Calu3 (cell line): ENCODE data around the gene SPEM2. TPM values are rescaled to one million over a fixed set of nuclear protein-coding genes. Genes with fewer than 3 reads are reported as not detected.

Experiments
- BruUV-seq: library from RNA; stranded (reverse); fragments of 400-500 nt; replicated peaks from 2 replicates; lab custom pipeline; 2021; lab: Mats Ljungman, UMichigan
- CTCF ChIA-PET: fragments of 300-600 bp; sonication (Branson Sonifier 250); formaldehyde crosslinking; loops from one replicate; lab custom pipeline; 2022; ENCODE audit warnings: antibody characterized with exemption; lab: Charles Lee
- DNase-seq: peaks from one replicate; pipeline ENCODE4 v3.0.0; 2022
- H3K27ac Mint-ChIP-seq: one replicate; pipeline ENCODE4 v1.8.0; 2022; ENCODE audit warnings: mixed read lengths; ENCODE audit not compliant: unreplicated experiment
- H3K27me3 Mint-ChIP-seq: one replicate; pipeline ENCODE4 v1.8.0; 2022; ENCODE audit warnings: mixed read lengths; ENCODE audit not compliant: unreplicated experiment
- H3K36me3 Mint-ChIP-seq: one replicate; pipeline ENCODE4 v1.8.0; 2022; ENCODE audit warnings: mild to moderate bottlenecking, moderate library complexity, mixed read lengths; ENCODE audit not compliant: insufficient read depth, unreplicated experiment
- H3K4me1 Mint-ChIP-seq: one replicate; pipeline ENCODE4 v1.8.0; 2022; ENCODE audit warnings: mild to moderate bottlenecking, low read depth, mixed read lengths; ENCODE audit not compliant: unreplicated experiment
- H3K4me3 Mint-ChIP-seq: one replicate; pipeline ENCODE4 v1.8.0; 2022; ENCODE audit warnings: mild to moderate bottlenecking, low read depth, moderate library complexity, mixed read lengths; ENCODE audit not compliant: unreplicated experiment
- H3K9me3 Mint-ChIP-seq: one replicate; pipeline ENCODE4 v1.8.0; 2022; ENCODE audit warnings: low read depth, mixed read lengths; ENCODE audit not compliant: unreplicated experiment
- CTCF ChIP-seq: fragments of 200-600 bp; IDR thresholded peaks from one replicate; pipeline ENCODE4 v1.8.0; 2022; ENCODE audit warnings: antibody characterized with exemption; ENCODE audit not compliant: unreplicated experiment
- intact Hi-C: fragments of 100-400 bp; cut with micrococcal nuclease; formaldehyde crosslinking; loops from one replicate; pipeline ENCODE4 v1.10.0; 2022; ENCODE audit not compliant: unreplicated experiment
- total RNA-seq: library from RNA; stranded (reverse); gene quantifications from 2 replicates; pipeline ENCODE4 v1.2.3, GENCODE V29; 2022

Gene SPEM2
- total RNA-seq, 1 experiment from 2014 or later = not detected

- Mint-ChIP-seq H3K27ac (no peak overlapping the region), H3K9me3 (no peaks in the 10 kb centered on the region), H3K27me3 (no peaks in the 10 kb centered on the region), H3K4me1 (peaks cover 8% of the 10 kb centered on the region), H3K36me3 (peaks cover 45% of the 10 kb centered on the region), H3K4me3 (no peak overlapping the region)
- no TSS peak for BruUV-seq
- no peak for TF ChIP-seq CTCF
- CTCF ChIA-PET = no interaction called here
- no peak for DNase-seq
- intact Hi-C loops = no loop called here
These were observed 42.5 kb upstream of the SPEM2 start for GRCh38 chr17:7382901-7383300.

GRCh38 chr17:7383371-7383741 lies 42.1 kb upstream of the SPEM2 start:
- H3K4me1 Mint-ChIP-seq = peaks cover 8% of the 10 kb centered on the region
- intact Hi-C loops = no loop called here
- H3K36me3 Mint-ChIP-seq = peaks cover 45% of the 10 kb centered on the region
- TF ChIP-seq CTCF = no peak
- BruUV-seq = no TSS peak
- CTCF ChIA-PET = no interaction called here
- no peak overlapping the region for H3K27ac Mint-ChIP-seq
- H3K27me3 Mint-ChIP-seq = no peaks in the 10 kb centered on the region
- H3K9me3 Mint-ChIP-seq = no peaks in the 10 kb centered on the region
- H3K4me3 Mint-ChIP-seq = no peak overlapping the region
- DNase-seq = no peak

GRCh38 chr17:7383742-7384488 lies 41.5 kb upstream of the SPEM2 start:
- Mint-ChIP-seq H3K36me3 (peaks cover 49% of the 10 kb centered on the region), H3K27me3 (no peaks in the 10 kb centered on the region), H3K9me3 (no peaks in the 10 kb centered on the region), H3K4me3 (no peak overlapping the region), H3K27ac (no peak overlapping the region), H3K4me1 (peaks cover 8% of the 10 kb centered on the region)
- intact Hi-C loops = no loop called here
- CTCF ChIA-PET = no interaction called here
- DNase-seq = no peak
- no TSS peak for BruUV-seq
- TF ChIP-seq CTCF = no peak

- Mint-ChIP-seq H3K4me3 (no peak overlapping the region), H3K36me3 (peaks cover 49% of the 10 kb centered on the region), H3K4me1 (peaks cover 8% of the 10 kb centered on the region), H3K9me3 (no peaks in the 10 kb centered on the region), H3K27ac (no peak overlapping the region), H3K27me3 (no peaks in the 10 kb centered on the region)
- CTCF ChIA-PET = no interaction called here
- no peak for TF ChIP-seq CTCF
- no peak for DNase-seq
- BruUV-seq = no TSS peak
- intact Hi-C loops = no loop called here
These were observed 40.8 kb upstream of the SPEM2 start for GRCh38 chr17:7384489-7385081.
